RCC 7860 (cell line): ENCODE results near the gene RNF150.

Experiments
- DNase-seq: peaks from one replicate; pipeline ENCODE4 v3.0.0-alpha.2; 2015; ENCODE audit warnings: low spot score
- FAIRE-seq: peaks from 2 replicates; lab custom pipeline; 2012; peaks lifted over from hg19 to GRCh38; lab: Jason Lieb, UNC

RNF150 gene

GRCh38 chr4:141132072-141132708, 1.1 kb downstream of the RNF150 start:
- DNase-seq = no peak
- no peak for FAIRE-seq

GRCh38 chr4:141131723-141132071, 1.6 kb downstream of the RNF150 start:
- DNase-seq = no peak
- no peak for FAIRE-seq

- DNase-seq = no peak
- FAIRE-seq = no peak
Observed at GRCh38 chr4:141130947-141131605, 2.2 kb downstream of the RNF150 start.

- no peak for DNase-seq
- FAIRE-seq = no peak
Observed at GRCh38 chr4:141127884-141128283, 5.4 kb downstream of the RNF150 start.

GRCh38 chr4:141126769-141127168, 6.5 kb downstream of the RNF150 start:
- FAIRE-seq (no peak), DNase-seq (no peak)

GRCh38 chr4:141124224-141124623, 9.0 kb downstream of the RNF150 start:
- FAIRE-seq (no peak), DNase-seq (no peak)

GRCh38 chr4:141121768-141122454, 11.4 kb downstream of the RNF150 start:
- DNase-seq = no peak
- no peak for FAIRE-seq

GRCh38 chr4:141121101-141121500, 12.2 kb downstream of the RNF150 start:
- no peak for FAIRE-seq
- DNase-seq = no peak

GRCh38 chr4:141120036-141120593, 13.2 kb downstream of the RNF150 start:
- no peak for DNase-seq
- FAIRE-seq = no peak

- FAIRE-seq (no peak), DNase-seq (no peak)
Observed at GRCh38 chr4:141119071-141119470, 14.2 kb downstream of the RNF150 start.

GRCh38 chr4:141118381-141118780, 14.9 kb downstream of the RNF150 start:
- DNase-seq = no peak
- FAIRE-seq = no peak

GRCh38 chr4:141117935-141118334, 15.3 kb downstream of the RNF150 start:
- no peak for DNase-seq
- FAIRE-seq = no peak

GRCh38 chr4:141109983-141110382, 23.3 kb downstream of the RNF150 start:
- DNase-seq = no peak
- FAIRE-seq = no peak

- FAIRE-seq = no peak
- DNase-seq = no peak
Observed at GRCh38 chr4:141107927-141108326, 25.3 kb downstream of the RNF150 start.

- DNase-seq (peak; percentile 45), FAIRE-seq (no peak)
Observed at GRCh38 chr4:141102367-141102766, 30.9 kb downstream of the RNF150 start.

- FAIRE-seq (no peak), DNase-seq (no peak)
Observed at GRCh38 chr4:141101511-141101910, 31.8 kb downstream of the RNF150 start.

GRCh38 chr4:141099326-141099725, 33.9 kb downstream of the RNF150 start:
- DNase-seq (no peak), FAIRE-seq (no peak)

- FAIRE-seq (no peak), DNase-seq (no peak)
Observed at GRCh38 chr4:141098163-141098562, 35.1 kb downstream of the RNF150 start.

- DNase-seq (no peak), FAIRE-seq (no peak)
Observed at GRCh38 chr4:141090473-141090872, 42.8 kb downstream of the RNF150 start.

- DNase-seq (no peak), FAIRE-seq (no peak)
Observed at GRCh38 chr4:141081921-141082395, 51.3 kb downstream of the RNF150 start.

GRCh38 chr4:141080668-141081067, 52.6 kb downstream of the RNF150 start:
- FAIRE-seq = no peak

More at GRCh38 chr4:141080668-141081067, 52.6 kb downstream of the RNF150 start:
- no peak for DNase-seq
